Lung (tissue), 12 donors: Measurements from ENCODE around the gene ROBO1. TPM values are rescaled to one million over a fixed set of nuclear protein-coding genes. Genes with fewer than 3 reads are reported as not detected.

Experiments
- ATAC-seq: fragments of 200-7000 bp; cut with Tn5 transposase; one replicate; pipeline ENCODE4 v1.9.1; 2020; ENCODE audit warnings: moderate number of reproducible peaks; ENCODE audit not compliant: insufficient read depth, low FRiP score
- DNase-seq, 3 donors: peaks; one replicate each; pipeline ENCODE4 v3.0.0-alpha.2; 2013 to 2017
- H3K27ac ChIP-seq, 2 donors: one replicate each; pipeline ENCODE4 v1.5.1; 2013; ENCODE audit warnings: mild to moderate bottlenecking in 2 of 2, moderate library complexity in 2 of 2, control low read depth in 1 of 2, inconsistent platforms in 1 of 2, low read depth in 1 of 2, low read length in 1 of 2
- H3K27me3 ChIP-seq, 3 donors: one replicate each; pipeline ENCODE4 v1.5.1; 2013; ENCODE audit warnings: low read length in 2 of 3; ENCODE audit not compliant: control insufficient read depth in 3 of 3, insufficient read depth in 3 of 3
- H3K36me3 ChIP-seq, 4 donors: one replicate each; pipeline ENCODE4 v1.5.1; 2013; ENCODE audit warnings: low read length in 4 of 4, mild to moderate bottlenecking in 1 of 4, moderate library complexity in 1 of 4; ENCODE audit not compliant: control insufficient read depth in 4 of 4, insufficient read depth in 4 of 4
- H3K4me1 ChIP-seq, 5 donors: one replicate each; pipeline ENCODE4 v1.5.1; 2013; ENCODE audit warnings: low read length in 5 of 5, mild to moderate bottlenecking in 2 of 5, moderate library complexity in 1 of 5; ENCODE audit not compliant: control insufficient read depth in 5 of 5, insufficient read depth in 5 of 5
- H3K4me3 ChIP-seq: one replicate; pipeline ENCODE4 v1.5.1; 2013; ENCODE audit warnings: mild to moderate bottlenecking, control low read depth, moderate library complexity
- H3K9ac ChIP-seq, 2 donors: one replicate each; pipeline ENCODE4 v1.5.1; 2013; ENCODE audit warnings: low read length in 2 of 2, control low read depth in 1 of 2; ENCODE audit not compliant: insufficient read depth in 1 of 2
- H3K9me3 ChIP-seq, 4 donors: one replicate each; pipeline ENCODE4 v1.5.1; 2013; ENCODE audit warnings: low read length in 3 of 4, mild to moderate bottlenecking in 1 of 4, moderate library complexity in 1 of 4; ENCODE audit not compliant: control insufficient read depth in 4 of 4, insufficient read depth in 3 of 4
- CTCF ChIP-seq: IDR thresholded peaks from 2 replicates; pipeline ENCODE4 v1.5.1; 2012; ENCODE audit warnings: mild to moderate bottlenecking; ENCODE audit errors: control extremely low read depth, extremely low read depth
- WGBS, 2 donors: extraction: QIAGEN DNeasy Blood & Tissue Kit; methylation state at CpG; one replicate each; pipeline ENCODE4 v1.1.7; 2013; 5-methylcytosine and 5-hydroxymethylcytosine counted together
- polyA plus RNA-seq, 2 donors: library from polyadenylated mRNA; stranded (reverse); fragments of 200-250 nt; gene quantifications; one replicate each; pipeline ENCODE4 v1.2.1, GENCODE V29; 2013
- total RNA-seq, 2 donors: library from RNA; depleted of rRNA in 1 of 2; stranded (reverse); fragments of >200 nt in 1 of 2; gene quantifications; one replicate each; pipeline ENCODE4 v1.2.1, GENCODE V29; 2014 to 2021
- donor health status: control.
- donor health status: control.
- donor health status: Bipolar disorder and iron deficiency.
- donor health status: healthy.
- donor health status: DM: yes; HTN: yes; CAD: no.

The ROBO1 gene
- total and polyA plus RNA-seq, 4 donors = 2.6 to 72.6 (median 15.7) TPM

DNA sequence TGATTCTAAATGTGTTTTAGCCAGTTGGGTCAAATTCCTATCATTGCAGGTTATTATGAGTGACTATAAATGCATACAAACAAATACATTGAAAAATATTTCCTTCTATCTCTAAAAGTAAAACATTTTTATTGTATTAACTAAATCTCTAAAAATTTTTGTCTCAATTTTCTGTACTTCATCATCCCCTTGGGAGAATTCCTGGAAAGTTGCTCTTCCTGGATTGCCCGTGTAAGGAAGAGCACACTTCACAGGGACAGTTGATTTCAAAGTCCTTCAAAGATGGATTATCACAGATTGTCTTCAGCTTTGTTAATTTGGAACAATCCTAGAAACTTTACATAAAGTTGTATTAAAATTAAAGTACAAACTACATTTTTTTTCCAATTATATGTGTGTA lies 595.6 kb downstream of the ROBO1 start:
- Histone ChIP-seq H3K36me3 (no peaks in the 10 kb centered on the region), H3K27me3 (no peaks in the 10 kb centered on the region), H3K4me1 (peaks cover 0 to 14% (median 0%) of the 10 kb centered on the region in 5 donors), H3K9ac (no peak overlapping the region), H3K9me3 (no peaks in the 10 kb centered on the region), H3K27ac (no peak overlapping the region), H3K4me3 (no peak overlapping the region)
- ATAC-seq (no peak), DNase-seq (no peak)
- no peak for TF ChIP-seq CTCF
- WGBS, 2 donors = 71 to 81% methylated on average over 1 of the region's 1 CpG

GRCh38 chr3:79170021-79170420 lies 597.8 kb downstream of the ROBO1 start:
- TF ChIP-seq CTCF = no peak
- Histone ChIP-seq H3K9ac (no peak overlapping the region), H3K27ac (no peak overlapping the region), H3K36me3 (no peaks in the 10 kb centered on the region), H3K4me1 (peaks cover 0 to 20% (median 0%) of the 10 kb centered on the region in 5 donors), H3K27me3 (no peaks in the 10 kb centered on the region), H3K9me3 (no peaks in the 10 kb centered on the region), H3K4me3 (no peak overlapping the region)
- no peak for ATAC-seq
- DNase-seq = no peak
- 95 to 97% methylated on average over 1 of the region's 1 CpG for WGBS, 2 donors

DNA sequence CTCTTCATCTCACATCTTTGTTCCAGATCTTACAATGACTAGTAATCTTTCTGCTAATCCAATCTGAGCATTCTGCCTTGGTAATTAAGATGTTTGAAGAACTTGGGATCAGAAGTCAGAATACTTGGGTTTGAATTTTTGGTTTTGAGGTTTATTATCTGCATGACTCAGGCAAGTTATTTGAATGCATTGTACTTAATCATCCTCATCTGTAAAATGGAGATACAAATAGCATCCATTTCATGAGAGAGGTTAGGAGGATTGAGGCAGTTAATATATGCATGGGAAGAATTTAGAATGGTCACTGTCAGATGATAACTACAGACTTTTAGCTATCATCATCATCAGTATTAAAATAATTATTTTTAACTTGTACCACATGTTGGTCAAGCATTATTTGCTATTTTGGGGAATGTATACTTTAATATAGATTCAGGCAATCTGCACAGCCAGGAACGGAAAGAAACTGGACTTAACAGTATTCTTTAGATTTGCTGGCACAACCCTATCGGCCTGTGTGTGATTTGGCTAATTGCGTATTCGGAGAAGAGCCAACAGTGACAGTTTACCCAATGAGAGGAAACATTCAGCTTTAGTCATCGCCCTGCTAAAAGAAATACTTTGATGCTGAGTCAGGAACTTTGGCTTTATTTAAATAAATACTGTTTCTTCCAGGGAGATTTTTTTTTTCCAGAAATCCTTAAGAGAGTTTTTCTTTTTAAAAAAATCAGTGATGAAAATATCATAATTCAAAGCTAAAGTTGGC lies 600.0 kb downstream of the ROBO1 start:
- Histone ChIP-seq H3K36me3 (no peaks in the 10 kb centered on the region), H3K9ac (peak overlapping the region in 1 of 2 donors; percentile 47), H3K9me3 (no peaks in the 10 kb centered on the region), H3K27me3 (no peaks in the 10 kb centered on the region), H3K27ac (no peak overlapping the region), H3K4me3 (no peak overlapping the region), H3K4me1 (peaks cover 0 to 20% (median 0%) of the 10 kb centered on the region in 5 donors)
- no peak for ATAC-seq
- whole genome bisulfite sequencing, 2 donors = 70 to 77% methylated on average over 5 of the region's 5 CpGs
- DNase-seq = peak; percentile 78 to 98 (median 98)
- TF ChIP-seq CTCF = no peak
